Cardiac fibroblast (primary cell): ENCODE results near the gene FUCA1.

ENCODE experiments used
- DNase-seq, 2 donors: peaks; one replicate each; pipeline versions ENCODE4 v3.0.0 to v3.0.0-alpha.2; 2010; ENCODE audit warnings: low read depth in 2 of 2
- H3K4me3 ChIP-seq, 2 donors: replicated peaks in 1 of 2; 1 replicate in 1 of 2; 2 replicates in 1 of 2; pipeline ENCODE4 v1.5.1; 2011; ENCODE audit warnings: low read depth in 2 of 2, low read length in 2 of 2, mild to moderate bottlenecking in 2 of 2, moderate library complexity in 1 of 2
- TF ChIP-seq, protein P1 (sequence below): IDR thresholded peaks from one replicate; pipeline ENCODE4 v1.5.1; 2011; ENCODE audit warnings: low read depth, mild to moderate bottlenecking, low read length, inconsistent platforms

Gene FUCA1

DNA sequence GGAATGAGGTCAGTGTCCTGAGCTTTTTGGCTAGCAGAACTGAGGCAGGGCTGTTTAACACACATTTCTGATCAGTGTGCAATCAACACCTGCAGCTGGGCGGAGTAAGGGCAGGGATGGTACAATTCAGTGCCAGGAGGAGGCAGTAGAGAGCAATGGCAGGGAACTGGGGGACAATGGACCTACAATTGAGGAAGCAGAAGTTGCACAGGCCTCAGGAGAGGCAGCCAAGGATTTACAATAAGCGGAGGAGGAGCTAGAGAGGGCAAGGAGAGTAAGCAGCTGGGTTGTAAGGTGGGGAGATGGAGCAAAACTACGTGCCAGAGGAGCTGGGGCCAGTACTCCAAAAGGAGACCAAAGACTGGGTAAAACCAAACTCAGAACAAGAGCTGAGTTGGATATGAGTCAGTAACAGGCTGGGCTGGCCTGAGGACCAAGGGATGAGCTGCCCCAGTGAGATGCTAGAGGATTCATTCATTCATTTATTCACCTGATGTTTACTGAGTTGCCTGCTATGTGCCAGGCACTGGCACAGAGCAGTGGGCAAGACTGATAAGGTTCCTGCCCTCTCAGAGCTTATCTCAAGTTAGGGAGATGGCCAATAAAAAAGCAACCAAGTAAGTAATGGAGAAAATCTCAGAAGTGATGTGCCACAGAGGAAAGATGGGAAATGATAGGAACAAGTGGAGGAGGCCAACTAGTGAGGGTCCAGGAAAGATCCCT is 57.1 kb downstream of the FUCA1 start:
- TF ChIP-seq, protein P1, sequence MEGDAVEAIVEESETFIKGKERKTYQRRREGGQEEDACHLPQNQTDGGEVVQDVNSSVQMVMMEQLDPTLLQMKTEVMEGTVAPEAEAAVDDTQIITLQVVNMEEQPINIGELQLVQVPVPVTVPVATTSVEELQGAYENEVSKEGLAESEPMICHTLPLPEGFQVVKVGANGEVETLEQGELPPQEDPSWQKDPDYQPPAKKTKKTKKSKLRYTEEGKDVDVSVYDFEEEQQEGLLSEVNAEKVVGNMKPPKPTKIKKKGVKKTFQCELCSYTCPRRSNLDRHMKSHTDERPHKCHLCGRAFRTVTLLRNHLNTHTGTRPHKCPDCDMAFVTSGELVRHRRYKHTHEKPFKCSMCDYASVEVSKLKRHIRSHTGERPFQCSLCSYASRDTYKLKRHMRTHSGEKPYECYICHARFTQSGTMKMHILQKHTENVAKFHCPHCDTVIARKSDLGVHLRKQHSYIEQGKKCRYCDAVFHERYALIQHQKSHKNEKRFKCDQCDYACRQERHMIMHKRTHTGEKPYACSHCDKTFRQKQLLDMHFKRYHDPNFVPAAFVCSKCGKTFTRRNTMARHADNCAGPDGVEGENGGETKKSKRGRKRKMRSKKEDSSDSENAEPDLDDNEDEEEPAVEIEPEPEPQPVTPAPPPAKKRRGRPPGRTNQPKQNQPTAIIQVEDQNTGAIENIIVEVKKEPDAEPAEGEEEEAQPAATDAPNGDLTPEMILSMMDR = peak; percentile 80
- DNase-seq = peak; percentile 51 to 56
- no peak overlapping the region for H3K4me3 ChIP-seq

GRCh38 chr1:23809751-23810171 is 58.3 kb downstream of the FUCA1 start:
- H3K4me3 ChIP-seq = no peak overlapping the region
- TF ChIP-seq, protein P1 = peak; percentile 92
- DNase-seq = peak; percentile 75 to 78

DNA sequence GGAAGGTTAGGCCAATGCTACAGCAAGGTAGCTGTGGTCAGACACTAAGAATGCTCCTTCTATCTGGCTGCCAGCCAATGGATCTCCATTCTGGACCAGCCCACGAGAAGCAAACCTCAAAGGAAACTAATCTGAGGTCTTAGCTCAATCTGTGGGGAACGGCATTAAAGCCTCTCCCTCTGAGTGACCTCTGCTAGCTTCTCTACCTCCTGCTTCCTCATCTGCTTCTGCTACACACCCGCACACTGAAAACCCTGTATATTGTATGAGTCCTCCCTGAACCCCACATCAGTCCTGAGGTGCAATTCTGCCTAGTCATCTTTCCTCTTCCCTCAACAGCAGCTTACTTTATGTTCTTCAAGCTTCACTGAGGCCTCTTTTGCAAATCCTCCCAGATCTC is 60.6 kb downstream of the FUCA1 start:
- H3K4me3 ChIP-seq = no peak overlapping the region
- DNase-seq = no peak
- TF ChIP-seq, protein P1 = no peak

DNA sequence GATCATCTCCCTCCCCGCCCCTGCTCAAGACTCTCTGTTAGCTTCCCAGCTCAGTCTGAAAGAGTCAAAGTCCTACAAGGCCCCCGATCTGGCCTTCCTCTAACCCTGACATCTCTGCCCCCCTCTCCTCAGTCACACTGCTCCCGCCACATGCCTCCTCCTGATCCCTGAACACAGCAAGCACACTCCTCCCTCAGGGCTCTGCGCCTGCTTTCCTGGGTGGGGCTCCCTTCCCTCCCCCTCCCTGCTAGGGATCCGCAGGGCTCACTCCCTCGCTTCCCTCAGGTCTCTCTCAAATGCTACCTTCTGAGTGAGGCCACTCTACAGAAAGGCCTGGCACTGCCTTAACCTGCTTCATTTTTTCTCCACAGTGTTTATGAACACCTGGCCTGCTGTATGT is 61.8 kb downstream of the FUCA1 start:
- DNase-seq = no peak
- no peak overlapping the region for H3K4me3 ChIP-seq
- TF ChIP-seq, protein P1 = no peak

DNA sequence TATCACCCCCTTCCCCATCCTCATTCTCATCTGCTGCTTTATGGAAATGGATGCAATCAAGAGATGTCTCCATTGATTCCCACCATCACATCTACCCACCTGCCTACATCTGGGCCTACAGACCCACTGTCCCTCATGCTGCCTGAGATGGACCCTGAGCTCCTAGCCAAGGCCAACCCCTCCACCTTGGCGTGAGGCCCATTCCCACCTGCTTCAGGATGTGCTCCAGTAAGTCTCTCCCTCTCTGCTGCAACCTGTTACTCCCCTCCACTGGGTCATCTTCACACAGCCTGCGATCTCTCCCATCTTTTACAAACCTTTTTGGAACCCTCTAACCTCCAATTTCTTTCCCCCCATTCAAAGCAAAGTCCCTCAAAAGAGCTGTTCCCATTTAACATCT is 63.1 kb downstream of the FUCA1 start:
- H3K4me3 ChIP-seq = no peak overlapping the region
- TF ChIP-seq, protein P1 = no peak
- DNase-seq = no peak

DNA sequence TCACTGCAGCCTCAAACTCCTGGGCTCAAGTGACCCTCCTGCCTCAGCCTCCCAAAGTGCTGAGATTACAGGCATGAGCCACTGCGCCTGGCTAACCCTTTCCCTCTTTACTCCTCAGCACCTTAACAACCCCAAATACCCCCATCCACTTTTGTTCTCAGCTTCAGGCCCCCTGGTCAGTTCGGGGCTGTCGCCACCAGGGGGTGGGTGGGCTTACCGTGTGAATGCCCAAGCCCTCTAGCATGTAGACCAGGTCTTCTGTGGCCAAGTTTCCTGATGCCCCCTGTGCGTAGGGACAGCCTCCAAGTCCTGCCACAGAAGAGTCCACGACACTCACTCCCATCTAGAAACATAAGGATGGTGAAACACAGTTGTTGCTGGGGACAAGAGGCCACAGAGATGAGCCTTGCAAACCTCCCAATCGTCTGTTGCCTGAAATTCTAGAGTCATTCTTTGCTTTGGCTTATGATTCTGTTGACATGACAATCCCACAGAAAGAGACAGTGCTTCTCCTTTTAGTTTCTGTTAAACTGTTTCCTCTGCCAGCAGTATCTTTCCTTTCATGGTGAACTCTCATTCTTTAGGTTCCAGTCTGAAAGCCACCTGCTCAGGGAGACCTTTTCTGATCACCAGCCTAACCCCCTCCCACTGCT is 63.8 kb downstream of the FUCA1 start:
- no peak for DNase-seq
- TF ChIP-seq, protein P1 = peak; percentile 27
- H3K4me3 ChIP-seq = no peak overlapping the region
